Lung (tissue), 12 donors: ENCODE data around the gene MED4. TPM values are rescaled to one million over a fixed set of nuclear protein-coding genes. Genes with fewer than 3 reads are reported as not detected.

Experiments
- ATAC-seq: fragments of 200-7000 bp; cut with Tn5 transposase; one replicate; pipeline ENCODE4 v1.9.1; 2020; ENCODE audit warnings: moderate number of reproducible peaks; ENCODE audit not compliant: insufficient read depth, low FRiP score
- DNase-seq, 3 donors: peaks; one replicate each; pipeline ENCODE4 v3.0.0-alpha.2; 2013 to 2017
- H3K27ac ChIP-seq, 2 donors: one replicate each; pipeline ENCODE4 v1.5.1; 2013; ENCODE audit warnings: mild to moderate bottlenecking in 2 of 2, moderate library complexity in 2 of 2, control low read depth in 1 of 2, inconsistent platforms in 1 of 2, low read depth in 1 of 2, low read length in 1 of 2
- H3K27me3 ChIP-seq, 3 donors: one replicate each; pipeline ENCODE4 v1.5.1; 2013; ENCODE audit warnings: low read length in 2 of 3; ENCODE audit not compliant: control insufficient read depth in 3 of 3, insufficient read depth in 3 of 3
- H3K36me3 ChIP-seq, 4 donors: one replicate each; pipeline ENCODE4 v1.5.1; 2013; ENCODE audit warnings: low read length in 4 of 4, mild to moderate bottlenecking in 1 of 4, moderate library complexity in 1 of 4; ENCODE audit not compliant: control insufficient read depth in 4 of 4, insufficient read depth in 4 of 4
- H3K4me1 ChIP-seq, 5 donors: one replicate each; pipeline ENCODE4 v1.5.1; 2013; ENCODE audit warnings: low read length in 5 of 5, mild to moderate bottlenecking in 2 of 5, moderate library complexity in 1 of 5; ENCODE audit not compliant: control insufficient read depth in 5 of 5, insufficient read depth in 5 of 5
- H3K4me3 ChIP-seq: one replicate; pipeline ENCODE4 v1.5.1; 2013; ENCODE audit warnings: mild to moderate bottlenecking, control low read depth, moderate library complexity
- H3K9ac ChIP-seq, 2 donors: one replicate each; pipeline ENCODE4 v1.5.1; 2013; ENCODE audit warnings: low read length in 2 of 2, control low read depth in 1 of 2; ENCODE audit not compliant: insufficient read depth in 1 of 2
- H3K9me3 ChIP-seq, 4 donors: one replicate each; pipeline ENCODE4 v1.5.1; 2013; ENCODE audit warnings: low read length in 3 of 4, mild to moderate bottlenecking in 1 of 4, moderate library complexity in 1 of 4; ENCODE audit not compliant: control insufficient read depth in 4 of 4, insufficient read depth in 3 of 4
- WGBS, 2 donors: extraction: QIAGEN DNeasy Blood & Tissue Kit; methylation state at CpG; one replicate each; pipeline ENCODE4 v1.1.7; 2013; 5-methylcytosine and 5-hydroxymethylcytosine counted together
- polyA plus RNA-seq, 2 donors: library from polyadenylated mRNA; stranded (reverse); fragments of 200-250 nt; gene quantifications; one replicate each; pipeline ENCODE4 v1.2.1, GENCODE V29; 2013
- total RNA-seq, 2 donors: library from RNA; depleted of rRNA in 1 of 2; stranded (reverse); fragments of >200 nt in 1 of 2; gene quantifications; one replicate each; pipeline ENCODE4 v1.2.1, GENCODE V29; 2014 to 2021
- TF ChIP-seq, protein P1 (sequence below): IDR thresholded peaks from 2 replicates; pipeline ENCODE4 v1.5.1; 2012; ENCODE audit warnings: mild to moderate bottlenecking; ENCODE audit errors: control extremely low read depth, extremely low read depth
- donor health status: control.
- donor health status: control.
- donor health status: Bipolar disorder and iron deficiency.
- donor health status: healthy.
- donor health status: DM: yes; HTN: yes; CAD: no.

The MED4 gene
- total and polyA plus RNA-seq, 4 donors: 37.7 to 69.8 (median 47.6) TPM

DNA sequence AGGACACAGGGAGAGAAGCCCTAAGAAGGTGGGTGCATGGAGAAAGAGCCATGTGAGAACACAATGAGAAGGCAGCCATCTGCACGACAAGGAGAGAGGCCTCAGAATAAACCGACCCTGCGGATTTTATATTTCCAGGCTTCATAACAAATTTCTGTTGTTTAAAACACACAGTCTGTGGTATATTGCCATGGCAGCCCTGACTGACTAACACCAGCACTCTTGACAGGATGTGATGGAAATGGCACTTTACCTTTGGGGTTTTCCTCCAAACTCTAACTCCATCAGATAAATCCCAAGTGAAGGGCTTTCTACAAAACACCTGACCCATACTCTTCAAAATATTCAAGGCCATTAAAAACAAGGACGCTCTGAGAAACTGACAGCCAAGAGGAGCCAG, 13.2 kb upstream of the MED4 start:
- Histone ChIP-seq H3K27ac (no peak overlapping the region), H3K4me3 (no peak overlapping the region), H3K36me3 (no peaks in the 10 kb centered on the region), H3K4me1 (peaks cover 0 to 13% (median 0%) of the 10 kb centered on the region in 5 donors), H3K9ac (no peak overlapping the region), H3K9me3 (no peaks in the 10 kb centered on the region), H3K27me3 (no peaks in the 10 kb centered on the region)
- TF ChIP-seq, protein P1, sequence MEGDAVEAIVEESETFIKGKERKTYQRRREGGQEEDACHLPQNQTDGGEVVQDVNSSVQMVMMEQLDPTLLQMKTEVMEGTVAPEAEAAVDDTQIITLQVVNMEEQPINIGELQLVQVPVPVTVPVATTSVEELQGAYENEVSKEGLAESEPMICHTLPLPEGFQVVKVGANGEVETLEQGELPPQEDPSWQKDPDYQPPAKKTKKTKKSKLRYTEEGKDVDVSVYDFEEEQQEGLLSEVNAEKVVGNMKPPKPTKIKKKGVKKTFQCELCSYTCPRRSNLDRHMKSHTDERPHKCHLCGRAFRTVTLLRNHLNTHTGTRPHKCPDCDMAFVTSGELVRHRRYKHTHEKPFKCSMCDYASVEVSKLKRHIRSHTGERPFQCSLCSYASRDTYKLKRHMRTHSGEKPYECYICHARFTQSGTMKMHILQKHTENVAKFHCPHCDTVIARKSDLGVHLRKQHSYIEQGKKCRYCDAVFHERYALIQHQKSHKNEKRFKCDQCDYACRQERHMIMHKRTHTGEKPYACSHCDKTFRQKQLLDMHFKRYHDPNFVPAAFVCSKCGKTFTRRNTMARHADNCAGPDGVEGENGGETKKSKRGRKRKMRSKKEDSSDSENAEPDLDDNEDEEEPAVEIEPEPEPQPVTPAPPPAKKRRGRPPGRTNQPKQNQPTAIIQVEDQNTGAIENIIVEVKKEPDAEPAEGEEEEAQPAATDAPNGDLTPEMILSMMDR: no peak
- DNase-seq: no peak
- ATAC-seq: no peak
- 81 to 89% methylated on average over 4 of the region's 4 CpGs for WGBS, 2 donors

DNA sequence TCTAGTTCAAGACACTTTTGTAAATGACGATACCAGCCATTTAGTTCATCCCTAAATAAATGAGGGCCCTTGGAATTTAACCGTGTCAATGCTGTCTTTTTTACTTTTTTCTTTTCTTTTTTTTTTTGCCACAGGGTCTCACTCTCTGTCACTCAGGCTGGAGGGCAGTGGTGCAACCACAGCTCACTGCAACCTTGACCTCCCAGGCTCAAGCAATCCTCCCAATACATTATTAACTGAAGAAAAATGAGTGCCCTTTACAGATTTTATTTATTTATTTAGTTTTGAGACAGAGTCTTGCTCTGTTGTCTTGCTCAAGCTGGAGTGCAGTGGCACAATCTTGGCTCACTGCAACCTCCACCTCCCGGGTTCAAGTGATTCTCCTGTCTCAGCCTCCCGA, 2.9 kb upstream of the MED4 start:
- Histone ChIP-seq H3K27me3 (no peaks in the 10 kb centered on the region), H3K36me3 (peaks cover 0 to under 1% (median 0%) of the 10 kb centered on the region in 4 donors), H3K4me3 (no peak overlapping the region), H3K27ac (no peak overlapping the region), H3K9me3 (no peaks in the 10 kb centered on the region), H3K9ac (no peak overlapping the region), H3K4me1 (peaks cover 0 to 12% (median 5%) of the 10 kb centered on the region in 5 donors)
- WGBS, 2 donors: 91% methylated on average over 4 of the region's 4 CpGs
- DNase-seq (no peak), ATAC-seq (no peak)
- TF ChIP-seq, protein P1: no peak

- DNase-seq: peak in 1 of 3 donors; percentile 52
- no peak overlapping the region for H3K27ac ChIP-seq
These were observed 1.8 kb upstream of the MED4 start for GRCh38 chr13:48096670-48097069.

More at GRCh38 chr13:48096670-48097069, 1.8 kb upstream of the MED4 start:
- Histone ChIP-seq H3K27me3 (no peaks in the 10 kb centered on the region), H3K36me3 (peaks cover 0 to 3% (median 0%) of the 10 kb centered on the region in 4 donors), H3K9me3 (no peaks in the 10 kb centered on the region), H3K4me3 (no peak overlapping the region), H3K4me1 (peaks cover 0 to 12% (median 7%) of the 10 kb centered on the region in 5 donors), H3K9ac (no peak overlapping the region)
- TF ChIP-seq, protein P1: no peak
- ATAC-seq: no peak
- 50 to 76% methylated on average over 3 of the region's 3 CpGs for WGBS, 2 donors
